HEK293 (cell line): ENCODE measurements around the gene MAPKAPK5.

Experiments
- CTCF ChIP-seq: fragments of 450-650 bp; formaldehyde crosslinking; IDR thresholded peaks from 2 replicates; pipeline ENCODE4 v1.5.1; 2016; ENCODE audit warnings: missing biosample characterization, missing genetic modification characterization
- SP7 ChIP-seq: fragments of 450-650 bp; formaldehyde crosslinking; IDR thresholded peaks from 2 replicates; pipeline ENCODE4 v1.5.1; 2016; ENCODE audit warnings: missing biosample characterization, missing genetic modification characterization
- ZNF302 ChIP-seq: fragments of 450-650 bp; formaldehyde crosslinking; IDR thresholded peaks from 2 replicates; pipeline ENCODE4 v1.5.1; 2016; ENCODE audit warnings: missing biosample characterization, missing genetic modification characterization, low read depth

- TF ChIP-seq CTCF (tag by site-specific recombination) (no peak), ZNF302 (tag by site-specific recombination) (no peak), SP7 (tag by site-specific recombination) (no peak)
Observed at GRCh38 chr12:111901182-111901581, 59.2 kb downstream of the MAPKAPK5 start.
